ENCODE measurements around the gene FAM3A.

GRCh38 chrX:154459832-154460231 lies 56.2 kb downstream of the FAM3A start:
- TF ChIP-seq CTCF (IDR thresholded peaks at IDR 0.05; ENCODE audit: low read length), result no peak
- no peak for TF ChIP-seq EZH2 (IDR thresholded peaks at IDR 0.05; ENCODE audit: borderline replicate concordance, low read length)

Measured in OCI-LY1 (cell line).